EL (cell line): Measurements from ENCODE around the gene DDRGK1.

Experiments used
- DNase-seq: peaks from one replicate; pipeline ENCODE4 v3.0.0-alpha.2; 2016

Gene DDRGK1

DNA sequence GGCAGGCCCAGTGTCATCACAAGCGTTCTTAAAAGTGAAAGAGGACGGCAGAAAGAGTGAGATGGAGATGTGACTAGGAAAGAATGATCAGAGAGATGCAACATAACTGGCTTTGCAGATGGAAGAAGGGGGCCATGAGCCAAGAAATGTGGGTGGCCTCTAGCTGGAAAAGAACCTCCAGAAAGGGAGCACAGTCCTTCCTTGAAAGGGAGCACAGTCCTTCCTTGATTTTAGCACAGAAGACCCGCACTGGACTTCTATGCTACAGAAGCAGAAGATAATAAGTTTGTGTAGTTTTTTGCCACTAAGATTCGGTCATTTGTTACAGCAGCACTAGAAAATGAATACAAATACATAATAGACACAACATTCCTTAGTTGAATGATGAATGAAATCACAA is 24.2 kb downstream of the DDRGK1 start:
- DNase-seq, result no peak

DNA sequence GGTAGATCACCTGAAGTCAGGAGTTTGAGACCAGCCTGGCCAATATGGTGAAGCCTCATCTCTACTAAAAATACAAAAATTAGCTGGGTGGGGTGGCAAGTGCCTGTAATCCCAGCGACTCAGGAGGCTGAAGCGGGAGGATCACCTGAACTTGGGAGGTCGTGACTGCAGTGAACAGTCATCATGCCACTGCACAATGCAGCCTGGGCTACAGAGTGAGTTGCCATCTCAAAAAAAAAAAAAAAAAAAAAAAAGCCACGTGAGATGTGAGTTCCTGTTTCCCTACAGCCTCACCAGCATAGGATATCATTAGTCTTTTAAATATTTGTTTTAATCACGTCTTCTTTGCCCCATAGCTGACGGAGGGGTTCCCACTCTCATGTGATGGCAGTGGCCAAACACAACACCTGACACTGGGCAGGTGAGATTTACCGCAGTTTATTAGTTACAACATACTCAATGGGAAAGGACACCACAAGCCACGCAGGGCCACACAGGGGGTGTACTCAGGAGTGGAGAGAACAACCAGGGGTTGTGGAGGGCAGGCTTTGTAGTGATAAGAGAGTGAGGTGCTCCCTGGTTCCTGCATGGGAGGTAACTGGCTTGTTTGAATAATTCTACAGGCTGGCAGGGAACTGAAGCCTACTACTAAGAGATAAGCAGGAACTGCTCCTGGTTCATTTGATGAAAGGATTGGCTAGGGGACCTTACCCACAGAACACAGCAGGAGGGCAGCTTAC is 26.6 kb downstream of the DDRGK1 start:
- DNase-seq, result no peak

DNA sequence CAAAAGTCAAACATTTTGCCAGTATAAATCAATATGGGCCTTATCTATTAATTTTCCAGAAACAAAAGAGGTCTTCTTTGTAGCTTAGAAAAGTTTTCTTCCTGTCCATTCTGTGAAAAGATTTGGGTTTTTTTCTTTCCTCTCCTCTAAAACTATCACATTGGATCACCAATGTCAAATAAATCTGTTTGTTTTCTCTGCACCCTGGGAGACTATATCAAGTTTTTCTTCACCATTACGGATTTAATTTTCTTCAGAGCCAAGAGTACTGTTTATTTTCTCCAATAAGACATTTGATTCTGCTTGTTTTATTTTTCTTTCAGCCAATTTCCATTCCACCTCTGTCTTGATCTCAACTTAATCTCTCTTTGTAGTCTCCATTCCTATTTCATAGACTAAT is 29.2 kb downstream of the DDRGK1 start:
- DNase-seq, result no peak

DNA sequence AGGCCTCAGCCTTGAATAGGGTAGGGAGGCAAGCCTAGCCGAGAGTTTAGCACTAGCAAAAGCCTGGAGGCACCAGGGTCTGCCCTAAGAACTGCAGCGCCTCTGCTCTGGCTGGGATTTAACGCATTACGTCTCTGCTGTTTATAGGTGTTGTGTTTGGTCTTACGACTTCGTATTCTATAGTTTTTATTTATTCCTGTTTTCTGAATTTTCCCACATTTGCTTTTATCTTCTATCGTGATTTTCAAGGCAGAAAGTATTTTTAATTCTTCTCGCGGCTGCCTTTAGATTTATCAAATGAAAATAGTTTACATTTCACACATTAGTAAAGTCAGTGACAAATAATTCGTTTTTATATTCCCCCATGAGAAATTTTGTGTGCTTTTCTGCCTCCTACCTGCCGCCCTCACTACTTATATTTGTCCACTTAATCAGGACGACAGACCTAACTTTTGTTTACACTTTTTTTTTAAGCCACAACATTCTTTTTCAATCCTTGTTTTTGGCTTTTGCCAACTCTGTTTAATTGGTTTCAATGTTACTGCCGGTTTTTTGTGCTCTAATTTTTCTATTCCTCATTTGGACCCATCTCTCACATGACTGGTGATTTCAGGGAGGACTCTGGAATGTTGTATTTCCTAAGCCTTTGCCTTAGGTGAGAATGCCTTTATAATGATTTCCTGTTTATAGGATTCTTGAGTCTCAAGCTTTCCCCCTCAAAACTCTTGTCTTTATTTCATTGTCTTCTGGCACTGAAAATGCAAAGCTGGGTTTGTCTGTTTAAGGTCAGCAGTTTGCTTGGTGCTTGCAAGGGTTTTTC is 29.8 kb downstream of the DDRGK1 start:
- peak; percentile 15 for DNase-seq

DNA sequence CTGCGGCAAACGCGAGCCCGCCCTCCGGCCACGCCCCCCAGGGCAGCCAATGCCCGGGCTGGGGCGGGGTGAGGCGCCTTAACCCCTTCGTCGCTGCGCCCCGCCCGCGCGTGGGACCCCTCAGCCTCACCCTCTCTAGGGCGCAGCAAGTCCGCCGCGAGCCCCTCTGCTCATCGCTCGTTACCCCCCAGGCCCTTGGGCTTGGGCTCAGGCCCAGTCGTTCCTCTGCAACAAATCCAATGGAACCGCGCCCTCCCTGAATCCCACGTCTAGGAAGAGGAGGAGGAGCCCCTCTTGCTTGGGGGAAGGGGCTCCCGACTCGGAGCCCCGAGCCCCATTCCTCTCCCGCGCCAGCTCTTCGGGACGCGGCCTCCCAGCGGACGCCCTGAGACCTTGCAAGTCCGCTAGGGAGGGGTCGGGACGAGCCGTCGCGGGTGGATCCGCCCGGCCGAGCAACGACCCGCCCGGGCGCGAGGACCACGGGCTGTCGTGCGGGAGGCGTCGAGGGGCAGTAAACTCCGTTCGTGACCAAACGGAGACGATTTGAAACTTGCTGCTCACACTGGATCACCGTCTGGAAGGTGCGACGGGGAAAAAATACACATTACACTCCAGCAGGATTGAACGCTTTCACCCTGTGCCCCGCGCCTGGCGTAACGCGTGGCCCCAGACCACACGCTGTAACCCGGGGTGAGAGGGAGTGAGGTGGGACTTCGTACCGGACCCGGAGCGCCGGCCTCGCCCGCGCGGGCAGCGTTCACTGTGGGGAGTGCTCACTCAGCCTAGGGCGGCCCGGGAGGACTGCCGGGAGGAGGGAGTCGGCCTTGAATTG is 30.7 kb downstream of the DDRGK1 start:
- peak; percentile 86 for DNase-seq

DNA sequence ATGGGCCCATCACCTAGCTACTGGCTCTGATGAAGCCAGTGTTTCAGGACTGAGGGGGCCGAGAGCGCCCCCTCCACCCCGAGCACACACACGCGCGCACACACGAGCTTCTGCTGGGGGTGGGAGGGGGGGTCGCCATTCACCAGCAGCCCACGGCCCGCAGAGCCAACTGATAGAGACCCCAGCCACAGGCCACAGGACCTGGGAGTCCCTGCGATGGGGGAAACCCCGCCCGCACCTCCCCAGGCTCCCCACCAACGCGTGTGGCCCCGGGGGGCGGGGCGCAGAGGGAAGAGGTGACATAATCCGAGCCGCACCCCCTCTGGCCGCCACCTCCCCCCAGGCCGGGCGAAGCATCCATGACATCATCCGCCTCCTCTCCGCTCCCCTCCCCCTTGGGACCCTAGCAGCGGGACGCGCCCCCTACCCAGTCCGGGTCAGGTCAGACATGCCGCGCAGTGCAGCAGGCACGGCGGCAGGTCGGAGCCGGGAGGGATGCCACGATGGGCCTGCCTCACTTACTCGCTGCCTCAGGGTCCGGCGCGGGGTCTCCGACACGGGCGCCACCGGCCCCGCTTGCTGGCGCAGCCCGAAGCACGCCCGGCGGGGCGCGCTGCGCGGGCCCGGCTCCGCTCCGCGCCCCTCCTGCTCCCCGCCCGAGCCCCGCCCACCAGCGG is 31.4 kb downstream of the DDRGK1 start, which contains the start of gene LZTS3:
TSS of gene LZTS3 (minus strand) at position 617 of the 677 bp plus-strand sequence. CDS start 6,386 bp downstream, outside the sequence.
- peak; percentile 81 for DNase-seq

DNA sequence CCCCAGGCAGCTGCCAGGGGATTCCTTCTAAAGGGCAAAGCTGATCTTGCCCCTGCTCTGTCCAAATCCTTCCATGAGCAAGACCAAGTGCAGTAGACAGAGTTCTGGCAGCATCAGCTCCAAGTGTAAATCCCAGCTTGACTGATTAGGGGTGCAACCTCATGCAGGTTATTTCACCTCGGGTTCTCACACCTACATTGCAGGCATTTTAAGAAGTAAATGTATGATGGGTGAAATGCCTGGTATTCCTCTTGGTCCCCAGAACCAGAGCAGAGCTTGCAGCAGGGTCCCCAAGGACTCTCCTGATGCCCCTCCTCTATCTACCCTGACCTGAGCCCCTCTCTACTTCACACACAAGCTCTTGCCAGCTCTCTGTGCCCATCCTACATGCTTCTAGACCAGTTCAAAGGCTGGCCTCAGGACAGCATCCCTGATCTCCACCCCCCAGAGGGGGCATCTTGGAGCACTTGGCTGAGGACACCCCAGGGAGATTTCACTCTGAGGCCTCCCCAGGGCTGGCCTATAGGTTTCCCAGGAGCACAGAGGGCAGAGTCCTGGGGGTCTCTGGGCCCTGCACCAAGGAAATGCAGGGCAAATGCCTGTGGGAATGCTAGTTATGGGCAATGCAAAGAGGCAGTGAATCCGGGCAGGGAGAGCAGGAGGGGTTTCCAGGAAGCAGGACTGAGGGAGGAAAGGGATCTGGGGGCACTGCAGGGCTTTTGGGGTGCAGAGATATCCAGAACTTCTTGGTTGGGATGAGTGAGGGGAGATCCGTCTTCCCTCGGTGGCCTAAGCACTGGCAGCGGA is 32.2 kb downstream of the DDRGK1 start:
- no peak for DNase-seq

DNA sequence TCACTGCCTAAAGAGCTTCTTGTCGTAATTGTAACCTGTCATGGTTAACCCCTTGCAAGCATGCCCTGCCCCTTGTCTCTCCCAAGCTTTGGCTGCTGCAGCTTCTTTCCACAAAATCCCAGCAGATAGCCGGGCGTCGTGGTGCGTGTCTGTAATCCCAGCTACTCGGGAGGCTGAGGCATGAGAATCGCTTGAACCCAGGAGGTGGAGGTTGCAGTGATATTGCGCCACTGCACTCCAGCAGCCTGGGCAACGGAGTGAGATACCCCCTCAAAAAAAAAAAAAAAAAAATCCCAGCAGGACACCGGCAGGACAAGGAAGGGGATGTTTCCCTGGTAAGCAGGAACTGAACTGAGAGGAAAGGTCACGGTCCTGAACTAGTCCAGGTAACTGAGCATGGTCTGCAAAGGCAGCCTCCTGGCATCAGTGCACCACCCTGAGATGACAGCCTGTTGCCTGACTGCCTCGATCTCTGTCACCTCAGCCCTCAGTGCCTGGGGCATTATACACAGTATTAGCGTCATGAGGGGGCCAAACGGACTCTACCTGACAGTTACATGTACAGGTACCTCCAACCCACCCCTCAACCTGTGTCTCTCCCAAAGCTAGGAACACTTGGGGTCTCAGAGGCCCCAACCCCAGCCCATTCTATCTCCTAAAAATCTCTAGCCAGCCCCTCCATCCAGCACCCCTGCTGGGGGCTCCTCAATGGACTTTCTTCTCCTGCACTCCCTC is 32.9 kb downstream of the DDRGK1 start:
- DNase-seq, result no peak

DNA sequence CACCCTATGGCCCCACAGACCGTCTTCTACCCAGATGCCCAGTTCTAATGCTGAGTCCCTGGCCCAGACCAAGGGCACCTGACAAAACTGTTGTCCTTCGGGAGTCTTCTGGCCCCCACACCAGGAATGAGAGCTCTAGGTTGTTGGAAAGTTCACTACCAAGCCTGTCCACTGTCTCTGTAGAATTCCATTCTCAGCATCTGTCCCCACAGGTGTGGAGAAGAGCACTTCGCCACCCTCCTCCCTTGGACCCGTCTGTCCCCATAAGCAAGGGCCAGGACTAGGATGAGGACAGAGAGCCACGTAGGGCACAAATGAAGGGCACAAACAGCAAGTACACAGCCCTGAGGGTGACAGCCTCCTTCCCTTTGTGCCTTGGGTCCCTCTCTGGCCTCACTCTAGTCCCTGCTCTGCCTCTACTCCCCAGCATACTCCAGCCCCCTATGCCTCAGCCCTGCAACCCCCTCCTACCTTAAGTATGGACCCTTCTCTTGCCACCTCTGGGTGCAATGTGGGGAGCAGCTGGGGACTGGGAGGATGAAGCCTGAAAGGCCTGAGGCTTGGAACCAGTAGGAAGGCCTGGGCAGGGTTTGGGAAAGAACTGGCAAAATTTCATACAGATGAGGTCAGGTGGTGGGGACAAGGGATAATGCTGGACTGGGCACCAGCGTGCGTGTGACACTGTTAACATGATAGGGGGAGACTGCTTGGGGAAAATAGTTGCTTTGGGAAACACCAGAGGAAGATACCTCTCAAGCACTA is 35.5 kb downstream of the DDRGK1 start:
- no peak for DNase-seq

DNA sequence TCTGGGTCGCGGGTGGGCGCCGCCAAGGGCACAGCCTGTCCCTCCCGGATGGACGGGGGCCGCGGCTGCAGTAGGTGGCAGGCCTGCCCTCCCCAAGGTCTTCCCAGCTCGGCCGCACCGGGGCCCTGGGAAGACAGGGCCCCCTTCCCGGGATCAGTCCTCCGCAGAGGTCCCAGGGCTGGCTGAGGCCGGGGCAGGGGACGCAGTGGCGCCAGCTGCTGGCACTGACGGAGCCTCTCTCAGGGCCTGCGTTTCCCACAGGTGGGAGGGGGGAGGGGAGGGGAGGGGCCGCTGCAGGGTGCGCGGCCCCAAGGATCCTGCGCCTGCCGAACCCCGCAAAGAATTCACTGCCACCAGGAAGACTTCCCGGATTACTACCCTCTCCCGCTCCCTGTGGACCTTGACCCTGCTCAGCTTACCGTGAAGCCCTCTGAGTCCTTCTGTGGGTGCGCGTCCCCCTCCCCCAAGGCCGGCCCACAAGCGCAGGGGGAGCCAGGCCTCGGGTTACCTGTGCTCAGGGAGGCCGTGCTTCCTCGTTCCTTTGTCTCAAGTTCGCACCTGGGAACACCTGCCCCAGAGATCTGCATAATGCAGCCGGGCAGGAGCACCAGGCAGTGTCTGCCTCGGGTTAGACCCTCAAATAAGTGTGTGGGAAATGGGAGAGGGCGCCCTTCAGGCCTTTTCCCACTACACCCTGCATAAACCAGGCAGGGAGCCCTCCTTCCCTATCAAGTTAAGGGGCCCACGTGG is 36.2 kb downstream of the DDRGK1 start:
- DNase-seq, result no peak

DNA sequence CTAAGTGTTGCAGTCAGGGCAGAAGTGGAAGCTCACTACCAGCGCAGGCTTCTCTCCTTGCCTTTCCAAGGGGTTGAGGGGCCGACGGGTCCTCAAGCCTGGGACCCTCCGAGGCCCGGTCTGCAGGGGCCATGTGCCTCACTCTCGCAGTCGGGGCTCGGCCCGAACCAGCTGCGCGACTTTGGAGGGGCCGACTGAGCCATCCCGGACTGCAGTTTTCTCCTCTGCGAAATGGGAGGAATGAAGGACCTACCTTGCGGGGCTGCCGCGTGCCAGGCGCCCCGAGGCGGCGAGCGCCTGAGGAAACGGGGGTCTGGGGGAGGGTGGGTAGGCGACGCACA is 36.8 kb downstream of the DDRGK1 start:
- no peak for DNase-seq

DNA sequence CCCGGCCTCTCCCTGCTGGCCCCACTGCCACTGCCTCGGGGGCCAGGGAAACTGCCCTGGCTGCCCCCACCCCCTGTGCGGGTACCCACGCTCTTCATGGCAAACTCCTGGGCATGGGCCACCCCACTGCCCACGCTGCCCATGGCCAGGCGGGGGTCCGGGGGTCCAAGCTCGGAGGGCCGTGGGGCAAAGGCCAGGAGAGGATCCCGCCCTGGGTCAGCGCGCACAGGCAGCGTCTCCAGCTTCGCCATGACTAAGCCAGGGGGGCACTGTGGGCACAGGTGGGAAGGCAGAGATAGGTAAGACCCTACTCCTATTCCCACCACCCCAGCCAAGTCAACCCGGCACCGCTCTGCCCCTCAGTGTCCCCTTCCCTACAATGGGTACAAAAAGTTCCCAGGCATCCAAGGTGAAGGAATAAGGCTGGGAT is 37.6 kb downstream of the DDRGK1 start:
- no peak for DNase-seq

DNA sequence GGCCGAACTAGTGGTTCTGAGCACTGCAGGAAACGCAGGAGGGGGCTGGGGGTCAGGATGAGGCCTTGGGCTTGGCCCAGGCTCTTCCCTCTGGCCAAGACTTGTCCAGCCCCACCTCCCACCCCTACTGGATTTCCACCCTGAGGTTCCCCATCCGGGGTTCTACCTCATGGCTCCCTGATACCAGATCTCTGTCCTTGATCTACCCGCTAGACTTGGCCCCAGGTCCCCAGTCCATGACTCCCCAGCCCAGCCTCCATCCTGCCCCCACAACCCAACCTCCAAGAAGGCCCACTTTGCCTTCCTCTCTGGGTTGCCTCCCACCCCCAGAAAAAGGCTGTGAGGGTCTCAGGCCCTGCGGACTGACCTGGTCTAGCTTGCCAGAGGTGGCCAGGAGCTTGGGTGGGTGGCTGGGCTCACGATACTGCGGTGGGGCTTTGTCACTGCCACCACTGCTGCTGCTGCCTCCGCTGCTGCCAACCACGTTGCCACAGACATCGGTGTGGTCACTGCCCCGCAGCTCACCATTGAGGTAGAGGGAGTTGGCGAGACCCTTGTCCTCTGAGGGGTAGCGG is 38.1 kb downstream of the DDRGK1 start:
- DNase-seq, result no peak

DNA sequence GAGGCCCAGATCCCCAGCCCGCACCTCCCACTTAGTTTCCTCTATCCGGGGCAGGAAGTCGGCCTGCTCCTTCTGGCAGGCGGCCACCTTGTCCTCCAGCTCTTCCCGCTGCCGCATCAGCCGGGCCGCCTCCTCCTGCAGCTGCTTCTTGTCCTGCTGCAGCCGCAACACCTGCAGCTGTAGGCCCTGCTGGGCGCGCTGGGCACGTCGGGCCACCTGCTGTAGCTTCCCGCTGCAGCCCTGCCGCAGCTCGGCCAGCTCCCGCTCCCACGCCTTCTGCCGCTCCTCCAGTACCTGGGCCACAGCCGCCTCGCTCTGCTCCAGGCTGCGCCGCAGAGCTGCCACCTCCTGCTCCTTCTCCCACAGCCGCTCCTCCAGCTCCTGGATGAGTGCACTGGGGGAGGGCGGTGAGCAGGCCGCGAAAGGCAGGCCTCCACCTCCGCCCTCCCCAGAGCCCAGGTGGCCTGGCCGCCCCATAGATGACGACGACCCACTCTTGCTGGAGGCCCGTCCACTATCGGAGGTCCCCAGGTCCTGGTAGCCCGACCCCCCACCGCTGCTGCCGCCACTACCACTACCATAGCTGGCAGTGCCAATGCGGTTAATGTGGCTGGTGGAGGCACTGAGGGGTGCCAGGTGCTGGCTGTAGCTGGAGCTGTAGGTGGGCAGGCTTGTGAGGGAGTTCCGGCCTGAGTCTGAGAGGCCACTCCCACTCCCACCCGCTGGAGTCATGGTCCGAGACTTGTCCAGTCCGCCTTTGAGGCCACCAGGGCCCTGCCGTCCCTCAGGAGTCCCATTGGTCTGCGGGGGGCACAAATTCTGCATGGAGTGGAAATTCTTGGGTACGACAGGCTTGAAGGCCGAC is 38.8 kb downstream of the DDRGK1 start:
- no peak for DNase-seq

DNA sequence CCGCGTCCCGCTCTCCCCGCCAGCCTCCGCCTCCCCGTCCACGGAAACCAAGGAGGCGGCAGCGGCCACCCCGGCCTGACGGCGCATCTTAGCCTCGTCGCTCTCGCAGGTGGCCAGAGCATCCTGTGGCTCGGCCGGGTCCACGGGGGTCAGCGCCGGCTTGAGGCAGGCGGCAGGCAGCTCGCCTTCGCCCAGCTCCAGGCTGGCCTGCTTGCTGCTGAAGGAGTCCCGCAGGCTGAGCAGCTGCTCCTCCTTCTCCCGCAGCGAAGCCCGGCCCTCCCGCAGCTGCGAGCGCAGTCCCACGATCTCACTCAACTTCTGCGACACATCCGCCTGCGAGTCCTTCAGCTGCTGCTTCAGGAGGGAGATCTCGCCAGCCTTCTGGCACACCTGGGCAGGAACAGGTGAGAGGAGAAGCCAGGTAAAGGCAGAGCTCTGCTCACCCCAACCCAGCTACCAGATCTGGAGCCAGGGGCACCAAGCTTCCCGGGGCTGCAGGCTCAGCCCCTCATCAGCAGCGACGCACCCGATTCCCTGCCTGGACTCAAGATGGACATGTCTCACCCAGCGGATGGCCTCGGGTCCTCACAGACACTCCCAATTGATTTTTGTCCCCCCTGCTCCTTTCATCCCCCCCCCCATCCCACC is 39.6 kb downstream of the DDRGK1 start:
- no peak for DNase-seq

DNA sequence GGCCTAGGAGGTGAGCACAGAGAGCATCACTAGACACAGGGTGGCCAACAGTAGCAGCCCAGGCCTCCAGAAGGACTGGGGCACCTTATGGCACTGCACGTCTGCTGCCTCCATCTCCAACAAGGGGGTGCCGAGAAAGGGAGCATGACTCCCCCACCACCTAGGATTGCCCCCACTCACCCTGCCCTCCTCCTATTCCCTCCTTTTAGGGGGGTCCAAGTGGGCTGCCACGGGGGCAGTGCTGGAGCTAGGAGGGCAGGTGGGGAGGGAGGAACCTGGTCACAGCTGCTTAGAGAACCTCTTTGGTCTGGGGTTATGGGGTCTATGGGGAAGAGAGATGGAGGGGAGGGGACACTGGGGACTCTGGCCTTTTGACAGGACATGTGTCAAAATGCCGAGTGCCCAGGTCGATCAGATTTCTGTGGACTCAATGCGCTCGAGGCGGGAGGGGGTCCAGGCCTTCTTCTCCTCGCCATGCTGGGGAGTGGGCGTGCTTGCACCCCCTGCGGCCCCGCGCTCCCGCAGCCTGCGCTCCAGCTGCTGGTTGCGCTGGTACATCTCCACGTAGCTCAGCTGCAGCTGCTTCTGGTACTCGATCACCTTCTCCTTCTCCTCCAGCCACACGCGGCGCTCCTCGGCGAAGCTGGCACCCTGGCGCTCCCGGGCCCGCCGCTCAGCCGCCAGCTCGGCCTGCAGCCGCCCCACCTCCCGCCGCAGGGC is 40.3 kb downstream of the DDRGK1 start:
- DNase-seq, result no peak
